Measurements from ENCODE around the gene REEP3. TPM values are rescaled to one million over a fixed set of nuclear protein-coding genes. Genes with fewer than 3 reads are reported as not detected.
"Not testable (repeated sequence)": the region's sequence is repeated elsewhere in the genome, so short reads cannot be mapped to it uniquely, and the experiment has no call there.

REEP3 gene
- total RNA-seq, 2 experiments from 2014 or later, result 22.8 to 26.9 TPM

DNA sequence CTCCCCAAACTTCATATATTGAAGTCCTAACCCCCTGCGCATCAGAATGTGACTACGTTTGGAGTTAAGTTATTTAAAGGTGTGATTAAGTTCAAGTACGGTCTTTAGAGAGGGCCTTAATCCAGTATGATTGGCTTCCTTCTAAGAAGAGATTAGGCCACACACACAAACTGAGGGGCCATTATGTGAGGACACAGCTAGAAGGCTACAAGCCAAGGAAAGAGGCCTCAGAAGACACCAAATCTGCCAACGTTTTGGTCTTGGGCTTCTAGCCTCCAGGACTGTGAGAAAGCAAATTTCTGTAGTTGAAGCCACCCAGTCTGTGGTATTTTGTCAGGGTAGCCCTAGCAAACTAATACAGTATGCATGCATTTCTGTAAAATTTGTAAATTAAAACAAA is 41.7 kb downstream of the REEP3 start:
- Mint-ChIP-seq H3K4me1 (peaks cover 20% of the 10 kb centered on the region), H3K4me3 (no peak overlapping the region), H3K9me3 (no peaks in the 10 kb centered on the region), H3K27me3 (no peaks in the 10 kb centered on the region), H3K27ac (no peak overlapping the region), H3K36me3 (ENCODE audit: low read depth) (no peaks in the 10 kb centered on the region)
- no peak for DNase-seq
- ChIA-PET CTCF (no interaction called here), POLR2A (no interaction called here)

- no peak overlapping the region for H3K4me3 Mint-ChIP-seq
- CTCF ChIA-PET, result no interaction called here
- DNase-seq, result no peak
- no peaks in the 10 kb centered on the region for H3K36me3 Mint-ChIP-seq (ENCODE audit: low read depth)
- H3K4me1 Mint-ChIP-seq, result peaks cover 20% of the 10 kb centered on the region
- H3K27ac Mint-ChIP-seq, result no peak overlapping the region
- no peaks in the 10 kb centered on the region for H3K9me3 Mint-ChIP-seq
- POLR2A ChIA-PET, result no interaction called here
- H3K27me3 Mint-ChIP-seq, result no peaks in the 10 kb centered on the region
Measured at GRCh38 chr10:63563623-63564022, 42.4 kb downstream of the REEP3 start.

GRCh38 chr10:63564731-63565130 is 43.5 kb downstream of the REEP3 start:
- H3K36me3 Mint-ChIP-seq (ENCODE audit: low read depth); POLR2A ChIA-PET; H3K27ac Mint-ChIP-seq; H3K9me3 Mint-ChIP-seq; DNase-seq; H3K27me3 Mint-ChIP-seq; H3K4me3 Mint-ChIP-seq: not testable (repeated sequence)
- peaks cover 20% of the 10 kb centered on the region for H3K4me1 Mint-ChIP-seq
- CTCF ChIA-PET, result interaction anchor here (1.0 kb wide), 1 partner anchor 10 kb away, joined by 3 read pairs; no protein-coding TSS in a partner anchor

- ChIA-PET POLR2A (interaction anchor here (1.0 to 1.3 kb wide), 3 partner anchors 14 to 142 kb away, joined by 3 to 5 read pairs (median 4); partner anchors contain the start of gene REEP3), CTCF (interaction anchor here (1.5 to 2.2 kb wide), 2 partner anchors 56 to 60 kb away, joined by 3 to 12 read pairs; no protein-coding TSS in a partner anchor)
- no peak for DNase-seq
- Mint-ChIP-seq H3K27me3 (no peaks in the 10 kb centered on the region), H3K9me3 (no peaks in the 10 kb centered on the region), H3K4me1 (peaks cover 22% of the 10 kb centered on the region), H3K27ac (peak overlapping the region; percentile 63), H3K4me3 (no peak overlapping the region), H3K36me3 (ENCODE audit: low read depth) (peaks cover 33% of the 10 kb centered on the region)
Measured at GRCh38 chr10:63573068-63573697, 52.0 kb downstream of the REEP3 start.

DNA sequence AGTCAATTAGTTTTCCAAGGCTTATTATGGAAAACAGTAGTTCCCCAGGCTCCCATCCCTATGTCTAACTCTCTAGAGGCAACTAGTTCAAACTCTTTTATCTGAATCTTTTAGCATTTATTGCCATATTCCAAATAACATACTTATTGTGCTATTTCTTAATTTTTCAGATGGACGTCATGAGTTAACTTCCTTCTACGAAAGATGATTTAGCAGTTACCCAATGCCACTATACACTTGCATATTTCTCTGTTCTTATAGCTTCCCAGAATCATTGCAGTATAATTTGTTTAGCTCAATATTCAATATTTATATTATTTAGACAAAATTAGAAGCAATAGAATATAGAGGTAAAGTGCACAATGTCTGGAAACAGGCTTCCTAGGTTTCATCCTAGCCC is 52.8 kb downstream of the REEP3 start:
- DNase-seq, result no peak
- ChIA-PET POLR2A (interaction anchor here (0.9 to 1.3 kb wide), 3 partner anchors 15 to 305 kb away, joined by 3 to 5 read pairs (median 4); partner anchors contain the start of gene REEP3), CTCF (interaction anchor here (1.5 kb wide), 1 partner anchor 59 kb away, joined by 3 read pairs; no protein-coding TSS in a partner anchor)
- H3K36me3 Mint-ChIP-seq (ENCODE audit: low read depth), result peaks cover 33% of the 10 kb centered on the region
- no peak overlapping the region for H3K27ac Mint-ChIP-seq
- no peaks in the 10 kb centered on the region for H3K9me3 Mint-ChIP-seq
- no peaks in the 10 kb centered on the region for H3K27me3 Mint-ChIP-seq
- H3K4me1 Mint-ChIP-seq, result peaks cover 22% of the 10 kb centered on the region
- no peak overlapping the region for H3K4me3 Mint-ChIP-seq

DNA sequence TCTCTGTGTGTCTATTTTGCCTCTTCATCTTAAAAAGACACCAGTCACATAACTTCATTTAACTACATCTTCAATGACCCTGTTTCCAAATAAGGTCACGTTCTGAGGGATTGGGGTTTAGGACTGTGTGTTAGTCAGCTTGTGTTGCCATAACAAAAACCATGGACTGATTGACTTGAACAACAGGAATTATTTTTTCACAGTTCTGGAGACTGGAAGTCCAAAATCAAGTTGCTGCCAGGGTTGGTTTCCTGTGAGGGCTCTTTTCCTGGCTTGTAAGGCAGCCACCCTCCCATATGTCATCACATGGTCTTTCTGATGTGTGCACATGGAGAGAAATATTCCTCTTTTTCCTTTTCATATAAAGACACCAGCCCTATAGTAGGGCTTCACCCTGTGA is 55.3 kb downstream of the REEP3 start:
- ChIA-PET CTCF (no interaction called here), POLR2A (no interaction called here)
- H3K27ac Mint-ChIP-seq, result no peak overlapping the region
- peaks cover 28% of the 10 kb centered on the region for H3K36me3 Mint-ChIP-seq (ENCODE audit: low read depth)
- no peaks in the 10 kb centered on the region for H3K27me3 Mint-ChIP-seq
- H3K4me1 Mint-ChIP-seq, result peaks cover 22% of the 10 kb centered on the region
- DNase-seq, result no peak
- no peak overlapping the region for H3K4me3 Mint-ChIP-seq
- H3K9me3 Mint-ChIP-seq, result no peaks in the 10 kb centered on the region

DNA sequence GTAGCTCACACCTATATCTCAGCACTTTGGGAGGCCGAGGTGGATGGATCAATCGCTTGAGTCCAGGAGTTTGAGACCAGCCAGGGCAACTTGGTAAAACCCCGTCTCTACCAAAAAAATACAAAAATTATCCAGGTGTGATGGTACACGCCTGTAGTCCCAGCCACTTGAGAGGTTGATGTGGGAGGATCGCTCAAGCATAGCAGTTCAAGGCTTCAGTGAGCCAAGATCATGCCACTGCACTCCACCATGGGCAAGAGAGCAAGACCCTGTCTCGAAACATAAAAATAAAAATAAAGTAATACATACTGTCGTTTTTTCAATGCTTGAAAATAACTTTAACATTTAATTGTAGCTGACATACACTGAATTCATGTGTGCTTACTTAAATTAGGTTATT is 57.3 kb downstream of the REEP3 start:
- H3K36me3 Mint-ChIP-seq (ENCODE audit: low read depth), result peaks cover 28% of the 10 kb centered on the region
- no peak for DNase-seq
- CTCF ChIA-PET, result no interaction called here
- POLR2A ChIA-PET, result interaction anchor here (1.2 kb wide), 1 partner anchor 57 kb away, joined by 3 read pairs; no protein-coding TSS in a partner anchor
- H3K4me1 Mint-ChIP-seq, result peaks cover 13% of the 10 kb centered on the region
- H3K27me3 Mint-ChIP-seq, result no peaks in the 10 kb centered on the region
- H3K27ac Mint-ChIP-seq, result no peak overlapping the region
- no peaks in the 10 kb centered on the region for H3K9me3 Mint-ChIP-seq
- H3K4me3 Mint-ChIP-seq, result no peak overlapping the region

DNA sequence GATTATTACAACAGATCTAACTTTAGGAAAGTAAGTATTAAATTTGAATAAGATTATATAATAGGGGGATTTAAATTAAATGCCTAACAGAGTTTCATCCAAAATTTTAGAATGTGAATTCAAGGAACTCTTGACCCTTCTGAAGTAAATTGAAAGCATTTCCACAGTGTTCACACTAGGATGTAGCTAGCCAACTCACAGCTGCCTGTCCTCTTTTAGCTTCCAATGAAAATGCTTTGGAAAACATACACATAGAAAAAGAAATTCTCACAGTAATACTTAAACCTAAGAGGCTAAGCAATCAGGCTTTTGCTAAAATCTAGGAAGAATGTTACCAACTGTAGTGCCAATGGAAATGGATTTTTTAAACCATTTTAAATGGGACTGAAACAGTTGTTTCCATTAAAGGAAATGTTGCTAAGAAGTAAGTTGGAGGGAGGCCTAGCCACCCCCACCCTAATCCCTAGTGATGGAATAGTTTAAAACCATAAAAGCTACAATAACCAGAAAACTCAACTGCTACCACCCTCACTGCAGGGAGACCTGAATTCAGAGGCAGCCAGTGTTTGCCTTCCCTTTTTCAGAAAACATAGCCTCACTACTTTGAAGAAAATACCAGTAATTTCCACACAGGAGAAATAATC is 58.3 kb downstream of the REEP3 start:
- CTCF ChIA-PET, result no interaction called here
- POLR2A ChIA-PET, result no interaction called here

DNA sequence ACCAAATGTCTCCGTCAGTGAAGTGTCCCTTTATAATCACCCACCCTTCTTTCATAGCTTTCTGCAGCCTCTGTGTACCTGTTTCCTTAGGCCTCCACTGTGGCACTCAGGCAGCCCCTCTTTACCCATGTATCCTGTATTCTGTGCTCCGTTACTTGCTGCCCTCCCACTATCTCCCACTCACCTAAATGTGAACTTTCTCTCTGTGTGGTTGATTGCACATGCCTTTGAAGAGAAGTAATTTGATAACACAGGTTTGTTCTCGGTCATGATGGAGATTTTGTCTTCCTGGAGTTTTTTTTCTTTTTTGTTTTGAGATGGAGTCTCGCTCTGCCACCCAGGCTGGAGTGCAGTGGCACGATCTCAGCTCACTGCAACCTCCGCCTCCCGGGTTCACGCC is 61.5 kb downstream of the REEP3 start:
- no peak overlapping the region for H3K4me3 Mint-ChIP-seq
- no peak overlapping the region for H3K27ac Mint-ChIP-seq
- CTCF ChIA-PET, result no interaction called here
- POLR2A ChIA-PET, result no interaction called here
- H3K27me3 Mint-ChIP-seq, result no peaks in the 10 kb centered on the region
- H3K36me3 Mint-ChIP-seq (ENCODE audit: low read depth), result peaks cover 2% of the 10 kb centered on the region
- no peak for DNase-seq
- H3K9me3 Mint-ChIP-seq, result no peaks in the 10 kb centered on the region
- H3K4me1 Mint-ChIP-seq, result no peaks in the 10 kb centered on the region

More for the DNA sequence above, 58.3 kb downstream of the REEP3 start:
- no peaks in the 10 kb centered on the region for H3K27me3 Mint-ChIP-seq
- no peak overlapping the region for H3K4me3 Mint-ChIP-seq
- no peak overlapping the region for H3K27ac Mint-ChIP-seq
- peaks cover 27% of the 10 kb centered on the region for H3K36me3 Mint-ChIP-seq (ENCODE audit: low read depth)
- peaks cover 8% of the 10 kb centered on the region for H3K4me1 Mint-ChIP-seq
- H3K9me3 Mint-ChIP-seq, result no peaks in the 10 kb centered on the region
- DNase-seq, result no peak

- Mint-ChIP-seq H3K4me3 (no peak overlapping the region), H3K27me3 (no peaks in the 10 kb centered on the region), H3K4me1 (no peaks in the 10 kb centered on the region), H3K9me3 (no peaks in the 10 kb centered on the region), H3K27ac (no peak overlapping the region), H3K36me3 (ENCODE audit: low read depth) (no peaks in the 10 kb centered on the region)
- CTCF ChIA-PET, result no interaction called here
- POLR2A ChIA-PET, result no interaction called here
- no peak for DNase-seq
Measured at GRCh38 chr10:63583397-63583796, 62.2 kb downstream of the REEP3 start.

DNA sequence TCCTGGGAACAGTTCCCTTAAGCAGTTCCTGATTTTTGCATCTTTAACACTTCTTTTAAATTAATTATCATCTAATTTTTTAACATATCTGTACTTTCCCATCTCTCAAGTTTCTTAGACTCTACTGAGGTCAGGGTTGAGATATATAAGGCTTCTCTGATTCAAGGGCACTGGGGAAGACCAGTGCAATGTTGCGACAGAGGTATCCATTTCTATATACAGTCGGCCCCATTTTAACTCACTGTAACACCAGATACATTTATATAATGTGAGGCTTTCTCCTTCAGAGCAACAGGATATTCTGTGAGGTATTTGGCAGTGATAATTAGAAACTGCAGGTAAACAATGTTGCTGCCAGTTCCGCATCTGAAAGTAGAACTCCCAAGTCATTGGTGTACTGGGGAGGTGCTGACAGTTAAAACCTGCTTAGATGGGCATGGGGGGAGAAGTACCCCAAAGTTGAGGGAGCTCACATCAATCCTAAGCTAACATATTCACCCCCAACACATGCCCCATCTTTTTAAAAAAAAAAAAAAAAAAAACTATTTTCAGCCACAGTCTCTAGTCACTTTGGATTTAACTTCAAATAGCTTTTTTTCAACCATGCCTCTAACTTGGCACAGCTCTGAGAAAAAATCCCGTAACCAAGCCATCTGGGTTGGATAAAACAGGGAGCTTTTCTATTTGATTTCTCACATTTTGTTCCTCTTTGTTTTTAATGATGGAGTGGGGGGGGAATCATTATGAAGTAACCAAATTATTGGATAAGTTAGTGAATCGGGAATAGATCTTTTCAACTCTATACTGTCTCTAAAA is 62.9 kb downstream of the REEP3 start:
- H3K36me3 Mint-ChIP-seq (ENCODE audit: low read depth), result no peaks in the 10 kb centered on the region
- no peak for DNase-seq
- no peaks in the 10 kb centered on the region for H3K9me3 Mint-ChIP-seq
- POLR2A ChIA-PET, result no interaction called here
- no peak overlapping the region for H3K4me3 Mint-ChIP-seq
- CTCF ChIA-PET, result no interaction called here
- no peaks in the 10 kb centered on the region for H3K4me1 Mint-ChIP-seq
- H3K27ac Mint-ChIP-seq, result no peak overlapping the region
- no peaks in the 10 kb centered on the region for H3K27me3 Mint-ChIP-seq

DNA sequence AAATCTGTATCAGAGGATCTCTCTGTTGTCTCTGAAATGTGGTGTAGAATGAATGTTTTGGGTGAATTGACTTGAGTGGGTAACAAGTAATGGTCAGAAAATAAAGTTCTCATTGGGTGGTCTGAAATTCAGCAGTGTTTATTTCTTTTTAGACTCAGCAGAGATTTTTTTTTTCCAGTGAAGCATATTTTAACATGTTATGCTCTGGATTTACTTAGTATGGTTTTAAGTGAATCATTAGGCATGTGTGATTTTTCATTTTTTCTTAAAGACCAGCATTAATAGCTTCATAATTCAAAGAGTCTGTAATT is 63.5 kb downstream of the REEP3 start:
- Mint-ChIP-seq H3K4me3 (no peak overlapping the region), H3K27me3 (no peaks in the 10 kb centered on the region), H3K4me1 (no peaks in the 10 kb centered on the region), H3K27ac (no peak overlapping the region), H3K36me3 (ENCODE audit: low read depth) (no peaks in the 10 kb centered on the region), H3K9me3 (no peaks in the 10 kb centered on the region)
- POLR2A ChIA-PET, result no interaction called here
- no peak for DNase-seq
- CTCF ChIA-PET, result no interaction called here

- no peaks in the 10 kb centered on the region for H3K4me1 Mint-ChIP-seq
- no peaks in the 10 kb centered on the region for H3K27me3 Mint-ChIP-seq
- ChIA-PET POLR2A (no interaction called here), CTCF (no interaction called here)
- H3K27ac Mint-ChIP-seq, result no peak overlapping the region
- DNase-seq, result no peak
- H3K36me3 Mint-ChIP-seq (ENCODE audit: low read depth), result no peaks in the 10 kb centered on the region
- H3K4me3 Mint-ChIP-seq, result no peak overlapping the region
- H3K9me3 Mint-ChIP-seq, result no peaks in the 10 kb centered on the region
Measured at GRCh38 chr10:63585041-63585440, 63.8 kb downstream of the REEP3 start.
